GM12872 (cell line): ENCODE measurements around the gene DIP2C.

Source experiments
- TF ChIP-seq, protein P1 (sequence below): IDR thresholded peaks from 3 replicates; pipeline ENCODE4 v1.5.1; 2011; ENCODE audit warnings: low read depth, mild to moderate bottlenecking, low read length, moderate library complexity; ENCODE audit not compliant: insufficient read depth

Gene DIP2C

DNA sequence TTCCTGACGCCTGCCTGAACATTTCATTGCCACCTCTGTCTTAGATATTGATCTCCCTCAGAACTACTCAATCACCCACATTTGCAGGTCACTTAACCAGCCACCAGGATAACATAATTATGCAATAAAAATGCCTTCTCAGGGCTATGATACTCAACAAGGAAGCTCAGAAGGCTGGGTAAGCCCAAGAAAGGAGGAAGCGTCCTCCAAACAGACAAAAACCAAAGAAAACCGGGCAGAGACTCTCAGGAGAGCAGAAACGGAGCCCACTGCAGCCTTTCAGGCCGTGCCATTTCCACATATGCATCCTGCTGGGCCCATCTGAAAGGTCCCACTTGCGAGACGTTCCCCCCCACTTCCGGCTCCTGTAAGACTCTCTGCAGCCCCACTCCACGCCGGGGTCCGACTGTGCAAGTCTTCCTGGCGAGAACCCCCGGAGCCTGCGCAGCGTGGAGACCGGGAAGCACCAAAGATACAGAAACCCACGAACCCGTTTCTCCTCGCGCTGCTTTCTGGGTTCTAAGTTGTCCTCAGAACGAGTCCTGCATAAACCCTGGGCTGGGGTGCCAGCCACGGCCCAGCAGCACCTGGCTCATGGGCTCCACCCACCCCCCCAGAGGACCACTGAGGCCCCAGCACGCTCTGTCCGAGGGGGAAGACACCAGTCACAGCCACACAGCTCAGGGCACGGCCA lies 83.7 kb downstream of the DIP2C start:
- TF ChIP-seq, protein P1, sequence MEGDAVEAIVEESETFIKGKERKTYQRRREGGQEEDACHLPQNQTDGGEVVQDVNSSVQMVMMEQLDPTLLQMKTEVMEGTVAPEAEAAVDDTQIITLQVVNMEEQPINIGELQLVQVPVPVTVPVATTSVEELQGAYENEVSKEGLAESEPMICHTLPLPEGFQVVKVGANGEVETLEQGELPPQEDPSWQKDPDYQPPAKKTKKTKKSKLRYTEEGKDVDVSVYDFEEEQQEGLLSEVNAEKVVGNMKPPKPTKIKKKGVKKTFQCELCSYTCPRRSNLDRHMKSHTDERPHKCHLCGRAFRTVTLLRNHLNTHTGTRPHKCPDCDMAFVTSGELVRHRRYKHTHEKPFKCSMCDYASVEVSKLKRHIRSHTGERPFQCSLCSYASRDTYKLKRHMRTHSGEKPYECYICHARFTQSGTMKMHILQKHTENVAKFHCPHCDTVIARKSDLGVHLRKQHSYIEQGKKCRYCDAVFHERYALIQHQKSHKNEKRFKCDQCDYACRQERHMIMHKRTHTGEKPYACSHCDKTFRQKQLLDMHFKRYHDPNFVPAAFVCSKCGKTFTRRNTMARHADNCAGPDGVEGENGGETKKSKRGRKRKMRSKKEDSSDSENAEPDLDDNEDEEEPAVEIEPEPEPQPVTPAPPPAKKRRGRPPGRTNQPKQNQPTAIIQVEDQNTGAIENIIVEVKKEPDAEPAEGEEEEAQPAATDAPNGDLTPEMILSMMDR, result no peak

DNA sequence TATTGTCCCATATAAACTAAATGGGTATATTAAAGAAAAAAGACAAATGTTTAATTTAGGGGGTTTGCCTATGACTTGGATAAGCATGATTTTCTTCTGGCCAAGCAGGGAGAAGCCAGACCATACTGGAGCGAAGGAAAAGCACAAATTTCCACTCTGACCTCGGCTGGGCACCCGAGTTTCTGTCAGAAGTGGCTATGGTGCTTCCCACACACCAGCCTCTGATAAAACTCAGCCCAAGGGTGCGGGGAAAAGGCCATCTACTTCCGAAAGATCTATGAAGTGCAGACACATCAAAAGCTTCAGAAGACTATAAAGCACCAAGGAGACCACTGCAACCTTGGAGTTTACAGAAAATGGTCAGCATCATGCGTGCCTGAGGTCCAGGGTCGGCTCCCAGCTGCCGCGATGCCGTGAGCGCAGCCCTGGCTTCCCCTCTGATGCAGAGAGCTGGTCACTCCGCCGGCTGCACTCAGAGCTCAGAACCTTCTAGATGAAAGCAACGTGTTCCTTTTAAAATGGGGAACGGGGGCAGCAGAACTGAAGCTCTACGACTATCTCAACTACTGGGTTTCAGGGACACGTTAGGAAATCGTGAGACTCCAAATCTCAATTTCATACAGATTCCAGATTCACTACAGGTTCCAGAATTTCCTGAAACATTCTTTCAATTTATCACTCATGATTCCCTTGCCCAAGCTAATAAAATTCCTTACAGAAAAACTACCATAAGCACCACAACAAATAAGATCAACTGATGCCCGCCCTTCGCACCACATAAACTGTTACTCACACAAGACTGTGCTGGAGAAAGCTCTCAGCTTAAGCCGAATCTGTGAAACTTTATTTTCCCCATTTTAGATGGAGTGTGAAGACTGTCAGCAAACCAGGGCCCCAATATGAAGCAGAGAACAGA lies 84.5 kb downstream of the DIP2C start:
- TF ChIP-seq, protein P1, result no peak

DNA sequence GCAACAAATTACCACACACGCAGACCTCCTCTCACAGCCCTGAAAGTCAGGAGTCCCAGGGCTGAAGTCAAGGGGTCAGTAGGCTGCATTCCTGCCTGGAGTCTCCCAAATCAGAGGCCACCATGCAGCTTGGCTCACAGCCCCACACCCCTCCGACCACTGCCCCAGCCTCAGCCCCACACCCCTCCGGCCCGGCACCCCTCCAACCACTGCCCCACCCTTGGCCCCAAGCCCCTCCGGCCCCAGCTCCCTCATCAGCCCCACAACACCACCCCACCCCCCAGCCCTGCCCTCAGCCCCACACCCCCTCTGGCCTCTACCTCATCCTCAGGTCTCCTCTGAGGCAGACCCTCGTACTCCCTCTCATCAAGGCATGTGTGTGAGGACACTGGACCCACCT lies 85.7 kb downstream of the DIP2C start:
- TF ChIP-seq, protein P1, result no peak

DNA sequence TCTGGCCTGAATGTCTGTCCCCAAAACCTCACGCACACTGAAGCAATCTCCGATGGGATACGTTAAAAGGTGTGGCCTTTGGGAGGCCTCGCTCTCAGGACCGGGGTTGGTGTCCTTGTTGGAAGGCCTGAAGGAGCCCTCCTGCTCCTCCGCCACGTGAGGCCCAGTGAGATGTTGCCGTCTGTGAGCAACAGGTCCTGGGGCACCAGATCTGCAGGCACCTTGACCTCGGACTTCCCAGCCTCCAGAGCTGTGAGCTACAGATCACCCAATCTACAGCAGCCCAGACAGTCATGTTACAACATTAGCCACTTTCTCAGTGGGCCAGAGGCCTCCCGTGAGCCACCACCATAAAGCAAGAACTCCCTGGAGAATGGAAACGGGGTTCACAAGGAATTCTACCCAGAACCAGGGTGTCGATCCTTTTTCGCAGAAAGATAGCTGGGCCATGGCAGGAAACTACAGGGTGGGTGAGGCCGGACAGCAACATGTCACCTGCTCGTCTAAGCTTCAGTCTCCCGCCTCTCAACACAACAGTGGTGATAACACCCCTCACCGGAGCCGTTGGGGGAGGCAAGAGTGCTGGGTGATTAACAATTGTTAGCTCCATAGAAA lies 87.0 kb downstream of the DIP2C start:
- TF ChIP-seq, protein P1, result no peak

DNA sequence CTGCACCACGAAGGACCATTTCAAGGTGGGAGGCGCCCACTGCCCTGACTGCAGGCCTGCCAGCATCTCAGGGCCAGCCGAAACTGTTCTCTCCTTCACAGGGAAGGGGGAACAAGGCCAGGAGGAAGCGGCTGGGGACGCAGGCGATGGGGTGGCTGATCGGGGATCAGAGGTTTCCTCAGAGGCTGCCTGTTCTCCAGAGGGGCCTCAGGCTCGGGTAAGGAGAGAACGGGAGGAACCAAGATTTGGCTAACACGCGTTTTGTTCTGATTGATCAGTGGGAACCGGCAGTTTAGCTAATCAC lies 87.9 kb downstream of the DIP2C start:
- TF ChIP-seq, protein P1, result no peak

DNA sequence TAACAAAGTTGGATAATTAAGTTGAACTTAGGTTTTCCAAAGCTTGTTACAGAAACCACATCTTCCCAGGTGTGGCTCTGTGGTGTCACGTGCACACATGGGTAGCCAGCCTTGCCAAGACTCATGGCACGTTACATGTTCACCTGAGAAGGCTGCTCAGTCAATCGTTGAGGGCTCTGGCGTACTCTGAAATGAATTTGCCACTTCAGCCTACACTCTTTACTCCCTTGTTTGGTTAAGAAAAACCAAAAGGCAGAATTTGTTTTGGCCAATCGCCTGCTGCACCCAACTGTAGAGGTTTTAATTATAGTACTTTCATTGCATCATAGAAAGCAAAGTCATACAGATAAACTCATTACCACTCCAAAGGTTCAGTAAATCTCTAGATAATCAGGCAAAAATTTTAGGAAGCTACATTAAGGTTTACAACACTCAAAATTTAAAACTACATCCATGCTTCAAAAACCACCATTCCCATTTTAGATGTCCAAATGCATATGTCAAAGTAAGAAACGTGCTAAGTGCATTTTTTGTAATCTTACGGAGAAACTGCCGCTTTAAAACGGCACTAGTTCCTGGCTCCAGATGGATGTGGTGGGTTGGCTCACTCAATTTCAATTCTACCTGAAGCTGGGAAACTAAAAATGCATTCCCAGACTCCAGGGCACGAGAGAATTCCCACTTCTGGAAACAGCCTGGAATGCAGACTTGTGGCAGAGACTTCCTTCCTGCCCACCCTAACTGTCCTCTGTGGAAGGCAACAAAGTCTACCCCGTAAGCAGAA lies 88.4 kb downstream of the DIP2C start:
- TF ChIP-seq, protein P1, result no peak

DNA sequence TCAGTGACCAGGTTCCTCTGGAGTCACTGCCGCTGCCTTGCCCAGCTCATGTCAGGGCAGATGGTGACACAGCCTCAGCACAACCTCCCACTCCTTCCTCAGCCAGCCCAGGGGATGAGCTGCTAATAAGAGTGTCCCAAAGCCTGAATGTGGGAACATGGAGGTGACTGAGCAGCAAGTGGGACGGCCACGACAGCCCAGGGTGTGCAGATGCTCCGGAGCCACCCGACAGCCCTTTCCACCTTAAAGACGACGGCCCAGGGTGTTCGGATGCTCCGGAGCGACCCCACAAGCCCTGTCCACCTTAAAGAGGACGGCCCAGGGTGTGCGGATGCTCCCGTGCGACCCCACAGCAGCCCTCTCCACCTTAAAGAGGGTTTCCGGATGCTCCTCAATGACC lies 89.2 kb downstream of the DIP2C start:
- TF ChIP-seq, protein P1, result no peak
